ENCODE results near the gene LAMA1.
A peak's percentile ranks its signal among the peaks of the same experiment; 100 is the strongest.

LAMA1 gene

DNA sequence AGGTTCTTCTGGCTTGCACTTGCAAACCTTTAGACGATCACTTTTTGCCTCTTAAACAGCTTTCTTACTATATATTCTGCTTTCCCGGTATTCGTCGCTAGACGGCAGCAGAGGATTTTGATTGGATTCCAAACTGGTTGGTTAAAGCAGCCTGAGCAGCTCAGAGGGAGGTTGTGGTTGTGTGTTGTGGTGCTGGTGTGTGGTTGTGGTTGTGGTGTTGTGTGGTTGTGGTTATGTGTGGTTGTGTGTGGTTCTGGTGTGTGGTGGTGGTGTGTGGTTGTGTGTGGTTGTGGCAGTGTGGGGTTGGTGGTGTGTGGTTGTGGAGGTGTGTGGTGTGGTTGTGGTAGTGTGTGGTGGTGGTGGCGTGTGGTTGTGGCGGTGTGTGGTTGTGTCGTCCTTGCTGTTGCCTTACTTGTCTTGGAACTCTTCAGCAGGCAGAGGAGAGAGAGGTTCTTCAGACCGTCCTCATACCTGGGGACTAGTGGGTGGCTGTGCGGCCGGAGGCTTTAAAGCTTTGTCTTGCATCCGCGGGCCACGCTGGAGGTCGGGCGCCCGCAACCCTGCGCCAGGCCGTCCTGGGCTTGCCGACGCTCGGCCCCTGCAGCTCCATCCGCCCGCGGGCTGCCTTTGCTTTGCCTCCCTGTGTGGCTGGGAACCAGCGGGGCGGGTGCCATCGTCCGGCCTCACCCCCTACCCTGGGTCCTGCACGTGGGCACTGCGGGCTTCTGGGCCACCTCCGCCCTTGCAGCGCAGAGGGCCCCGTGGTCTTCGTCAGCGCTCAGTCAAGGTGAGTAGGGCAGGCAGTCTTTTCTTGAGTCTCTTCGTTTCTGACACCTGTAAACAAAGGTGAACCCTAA is 197.3 kb downstream of the LAMA1 start:
- WGBS (ENCODE audit: insufficient coverage) = 88% methylated on average over 31 of the region's 37 CpGs
- H3K27me3 ChIP-seq (replicated peaks in 2 of 5; ENCODE audit: control insufficient read depth in 4 of 5, insufficient read depth in 5 of 5, low read length in 4 of 5) = peaks cover 0 to 3% (median 0%) of the 10 kb centered on the region in 5 experiments
- H3K4me1 ChIP-seq (ENCODE audit: control extremely low read depth in 1 of 4, control insufficient read depth in 4 of 4, insufficient read depth in 4 of 4, low read length in 3 of 4) = no peaks in the 10 kb centered on the region
- CTCF ChIA-PET = interaction anchor here (0.6 to 3.9 kb wide), 20 partner anchors 10 to 281 kb away, joined by 3 to 33 read pairs (median 4); no protein-coding TSS in a partner anchor
- H3K9me3 ChIP-seq (ENCODE audit: control extremely low read depth in 1 of 5, control insufficient read depth in 4 of 5, insufficient read depth in 2 of 5, low read depth in 1 of 5, low read length in 4 of 5) = no peaks in the 10 kb centered on the region
- no peak overlapping the region for H3K27ac ChIP-seq (ENCODE audit: insufficient read depth in 1 of 2, low read depth in 1 of 2, low read length in 2 of 2, poor library complexity in 1 of 2, severe bottlenecking in 2 of 2)
- POLR2A ChIA-PET = no interaction called here
- H3K36me3 ChIP-seq (ENCODE audit: control insufficient read depth in 4 of 4, insufficient read depth in 4 of 4, low read length in 3 of 4) = no peaks in the 10 kb centered on the region
- peak; percentile 61 to 89 (median 87) for DNase-seq
- no peak overlapping the region for H3K4me3 ChIP-seq (ENCODE audit: control insufficient read depth in 1 of 7, extremely low read depth in 1 of 7, insufficient read depth in 4 of 7, low read depth in 2 of 7, low read length in 6 of 7)

DNA sequence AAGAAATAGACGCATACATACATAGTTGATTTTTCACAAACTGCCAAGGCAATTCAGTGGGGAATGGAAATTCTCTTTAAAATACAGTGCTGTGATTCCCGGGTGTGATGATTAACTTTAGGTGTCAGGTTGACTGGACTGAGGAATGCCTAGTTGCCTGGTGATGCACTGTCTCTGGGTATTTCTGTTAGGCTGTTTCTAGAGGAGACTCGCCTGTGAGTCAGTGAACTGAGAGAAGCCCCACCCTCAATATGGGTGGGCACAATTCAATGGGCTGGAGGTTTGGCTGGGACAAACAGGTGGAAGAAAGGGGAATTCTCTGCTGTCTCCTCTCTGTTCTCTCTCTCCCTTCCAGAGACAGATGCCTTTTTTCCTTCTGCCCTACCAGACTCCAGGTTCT is 200.5 kb downstream of the LAMA1 start:
- POLR2A ChIA-PET = no interaction called here
- DNase-seq = no peak
- Histone ChIP-seq H3K27ac (ENCODE audit: insufficient read depth in 1 of 2, low read depth in 1 of 2, low read length in 2 of 2, poor library complexity in 1 of 2, severe bottlenecking in 2 of 2) (no peak overlapping the region), H3K9me3 (ENCODE audit: control extremely low read depth in 1 of 5, control insufficient read depth in 4 of 5, insufficient read depth in 2 of 5, low read depth in 1 of 5, low read length in 4 of 5) (no peaks in the 10 kb centered on the region), H3K4me3 (ENCODE audit: control insufficient read depth in 1 of 7, extremely low read depth in 1 of 7, insufficient read depth in 4 of 7, low read depth in 2 of 7, low read length in 6 of 7) (no peak overlapping the region), H3K36me3 (ENCODE audit: control insufficient read depth in 4 of 4, insufficient read depth in 4 of 4, low read length in 3 of 4) (no peaks in the 10 kb centered on the region), H3K4me1 (ENCODE audit: control extremely low read depth in 1 of 4, control insufficient read depth in 4 of 4, insufficient read depth in 4 of 4, low read length in 3 of 4) (no peaks in the 10 kb centered on the region), H3K27me3 (replicated peaks in 2 of 5; ENCODE audit: control insufficient read depth in 4 of 5, insufficient read depth in 5 of 5, low read length in 4 of 5) (peaks cover 0 to 3% (median 0%) of the 10 kb centered on the region in 5 experiments)
- 92% methylated on average over 2 of the region's 3 CpGs for WGBS (ENCODE audit: insufficient coverage)
- CTCF ChIA-PET = interaction anchor here (1.1 to 1.2 kb wide), 3 partner anchors 31 to 261 kb away, joined by 3 to 4 read pairs (median 3); no protein-coding TSS in a partner anchor

- 96% methylated on average over 2 of the region's 3 CpGs for WGBS (ENCODE audit: insufficient coverage)
- no peaks in the 10 kb centered on the region for H3K36me3 ChIP-seq (ENCODE audit: control insufficient read depth in 4 of 4, insufficient read depth in 4 of 4, low read length in 3 of 4)
- CTCF ChIA-PET = no interaction called here
- no peaks in the 10 kb centered on the region for H3K4me1 ChIP-seq (ENCODE audit: control extremely low read depth in 1 of 4, control insufficient read depth in 4 of 4, insufficient read depth in 4 of 4, low read length in 3 of 4)
- H3K27me3 ChIP-seq (replicated peaks in 2 of 5; ENCODE audit: control insufficient read depth in 4 of 5, insufficient read depth in 5 of 5, low read length in 4 of 5) = no peaks in the 10 kb centered on the region
- POLR2A ChIA-PET = no interaction called here
- H3K27ac ChIP-seq (ENCODE audit: insufficient read depth in 1 of 2, low read depth in 1 of 2, low read length in 2 of 2, poor library complexity in 1 of 2, severe bottlenecking in 2 of 2) = no peak overlapping the region
- H3K9me3 ChIP-seq (ENCODE audit: control extremely low read depth in 1 of 5, control insufficient read depth in 4 of 5, insufficient read depth in 2 of 5, low read depth in 1 of 5, low read length in 4 of 5) = peaks cover 0 to 16% (median 0%) of the 10 kb centered on the region in 5 experiments
- no peak overlapping the region for H3K4me3 ChIP-seq (ENCODE audit: control insufficient read depth in 1 of 7, extremely low read depth in 1 of 7, insufficient read depth in 4 of 7, low read depth in 2 of 7, low read length in 6 of 7)
- DNase-seq = no peak
Observed at GRCh38 chr18:6901286-6901926, 216.2 kb downstream of the LAMA1 start.

GRCh38 chr18:6891788-6892187 is 225.8 kb downstream of the LAMA1 start:
- Histone ChIP-seq H3K27me3 (replicated peaks in 2 of 5; ENCODE audit: control insufficient read depth in 4 of 5, insufficient read depth in 5 of 5, low read length in 4 of 5) (peaks cover 0 to 4% (median 0%) of the 10 kb centered on the region in 5 experiments), H3K4me3 (ENCODE audit: control insufficient read depth in 1 of 7, extremely low read depth in 1 of 7, insufficient read depth in 4 of 7, low read depth in 2 of 7, low read length in 6 of 7) (no peak overlapping the region), H3K4me1 (ENCODE audit: control extremely low read depth in 1 of 4, control insufficient read depth in 4 of 4, insufficient read depth in 4 of 4, low read length in 3 of 4) (no peaks in the 10 kb centered on the region), H3K36me3 (ENCODE audit: control insufficient read depth in 4 of 4, insufficient read depth in 4 of 4, low read length in 3 of 4) (no peaks in the 10 kb centered on the region), H3K27ac (ENCODE audit: insufficient read depth in 1 of 2, low read depth in 1 of 2, low read length in 2 of 2, poor library complexity in 1 of 2, severe bottlenecking in 2 of 2) (no peak overlapping the region), H3K9me3 (ENCODE audit: control extremely low read depth in 1 of 5, control insufficient read depth in 4 of 5, insufficient read depth in 2 of 5, low read depth in 1 of 5, low read length in 4 of 5) (no peaks in the 10 kb centered on the region)
- no peak for DNase-seq
- ChIA-PET CTCF (no interaction called here), POLR2A (no interaction called here)
- 100% methylated on average over 3 of the region's 3 CpGs for WGBS (ENCODE audit: insufficient coverage)

Data from common myeloid progenitor, CD34-positive (primary cell).